Body of pancreas (tissue), 4 donors: ENCODE measurements around the gene SRR.

ENCODE experiments used
- CTCF ChIP-seq, 7 experiments: fragments of 450-650 bp in 4 of 7; fragments of 200-600 bp in 3 of 7; sonication (generic) in 3 of 7; IDR thresholded peaks; one replicate each; pipeline ENCODE4 v1.5.1; 2016 to 2019; ENCODE audit warnings: antibody characterized with exemption in 7 of 7
- POLR2A ChIP-seq, 3 donors: fragments of 450-650 bp; IDR thresholded peaks; one replicate each; pipeline ENCODE4 v1.6.1; 2016; ENCODE audit warnings: antibody characterized with exemption in 3 of 3, mild to moderate bottlenecking in 2 of 3

DNA sequence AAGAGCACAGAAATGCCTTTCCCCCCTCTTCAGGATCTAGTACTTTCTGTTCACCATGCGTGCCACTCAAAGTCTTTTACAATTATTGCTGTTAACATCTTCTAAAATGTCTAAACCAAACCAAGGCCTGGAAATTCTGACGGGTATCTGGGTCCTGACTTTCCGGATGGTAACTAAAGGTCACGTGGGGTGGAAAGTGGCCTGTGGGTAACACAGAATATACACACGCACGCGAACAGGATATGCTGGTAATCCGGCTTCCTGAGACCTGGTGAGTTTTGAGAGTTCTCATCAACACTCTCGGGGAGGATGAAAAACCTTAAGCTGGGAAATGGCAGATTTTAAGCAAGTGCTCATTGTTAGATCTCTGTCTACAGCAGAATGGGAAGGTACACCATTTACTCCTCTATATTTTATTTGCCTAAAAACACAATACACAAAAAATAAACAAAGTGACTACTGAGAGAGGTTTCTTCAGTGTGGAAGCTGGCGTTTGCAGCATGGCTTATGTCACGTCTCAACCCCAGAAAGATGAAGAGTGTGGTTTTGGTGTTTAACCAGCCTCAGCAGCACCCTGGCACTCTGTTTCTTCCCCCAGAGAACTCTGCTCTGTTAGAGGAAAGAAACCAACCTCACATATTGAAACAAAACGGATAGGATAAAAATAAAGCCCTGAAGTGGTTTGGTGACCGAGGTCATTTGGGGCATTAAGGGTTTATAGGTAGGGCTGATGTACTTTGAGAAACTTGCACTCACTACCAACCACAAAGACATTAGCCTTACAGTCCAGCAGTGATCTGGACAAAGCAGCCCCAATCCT is 37.5 kb upstream of the SRR start:
- no peak for TF ChIP-seq POLR2A (IDR thresholded peaks at IDR 0.05)
- no peak for TF ChIP-seq CTCF (IDR thresholded peaks at IDR 0.05)
